Loucy (cell line): Measurements from ENCODE around the gene CADM1.

Experiments used
- H2AFZ ChIP-seq: fragments of 200-600 bp; sonication (generic); 2 replicates; pipeline ENCODE4 v1.6.0; 2016; ENCODE audit warnings: antibody characterized with exemption, mild to moderate bottlenecking, low read length, moderate library complexity
- H3F3A ChIP-seq: fragments of 200-600 bp; 2 replicates; pipeline ENCODE4 v1.6.0; 2016; ENCODE audit warnings: antibody characterized with exemption, low read depth, mild to moderate bottlenecking
- H3K27me3 ChIP-seq: fragments of 200-600 bp; sonication (generic); 2 replicates; pipeline ENCODE4 v1.6.1; 2014; ENCODE audit warnings: low read length, mild to moderate bottlenecking; ENCODE audit not compliant: insufficient read depth, poor library complexity, severe bottlenecking
- H3K36me3 ChIP-seq: fragments of 200-600 bp; sonication (generic); 2 replicates; pipeline ENCODE4 v1.6.1; 2016; ENCODE audit warnings: low read length; ENCODE audit not compliant: insufficient read depth
- H3K4me1 ChIP-seq: fragments of 200-600 bp; sonication (generic); 2 replicates; pipeline ENCODE4 v1.5.1; 2014; ENCODE audit warnings: low read length, mild to moderate bottlenecking; ENCODE audit not compliant: insufficient read depth, poor library complexity, severe bottlenecking
- H3K4me2 ChIP-seq: fragments of 200-600 bp; sonication (generic); 2 replicates; pipeline ENCODE4 v1.6.0; 2014; ENCODE audit warnings: antibody characterized with exemption, low read length, low read depth, mild to moderate bottlenecking; ENCODE audit not compliant: poor library complexity, severe bottlenecking
- H3K4me3 ChIP-seq: fragments of 200-600 bp; sonication (generic); 2 replicates; pipeline ENCODE4 v1.5.1; 2014; ENCODE audit warnings: low read length, mild to moderate bottlenecking, mixed read lengths; ENCODE audit not compliant: poor library complexity, severe bottlenecking
- H3K79me2 ChIP-seq: fragments of 200-600 bp; sonication (generic); 2 replicates; pipeline ENCODE4 v1.6.1; 2014; ENCODE audit warnings: low read length; ENCODE audit not compliant: insufficient read depth
- H3K9ac ChIP-seq: fragments of 200-600 bp; sonication (generic); 2 replicates; pipeline ENCODE4 v1.6.0; 2014; ENCODE audit warnings: mild to moderate bottlenecking, low read depth, low read length, moderate library complexity; ENCODE audit not compliant: poor library complexity, severe bottlenecking
- H3K9me2 ChIP-seq: fragments of 200-600 bp; sonication (generic); replicated peaks from 2 replicates; pipeline ENCODE4 v1.6.1; 2016; ENCODE audit warnings: low read depth, low read length, mixed read lengths
- H3K9me3 ChIP-seq: fragments of 200-600 bp; sonication (generic); 2 replicates; pipeline ENCODE4 v1.6.1; 2014; ENCODE audit warnings: mild to moderate bottlenecking, antibody characterized with exemption, low read length, low read depth; ENCODE audit not compliant: insufficient read depth
- H4K20me1 ChIP-seq: fragments of 200-600 bp; sonication (generic); 2 replicates; pipeline ENCODE4 v1.6.0; 2014; ENCODE audit warnings: antibody characterized with exemption, low read length, mild to moderate bottlenecking; ENCODE audit not compliant: insufficient read depth, poor library complexity, severe bottlenecking
- EZH2phosphoT487 ChIP-seq: fragments of 200-600 bp; IDR thresholded peaks from 2 replicates; pipeline ENCODE4 v1.6.1; 2018; ENCODE audit warnings: antibody characterized with exemption, mild to moderate bottlenecking, moderate library complexity, borderline replicate concordance
- TF ChIP-seq, protein P1 (sequence below): fragments of 200-600 bp; sonication (generic); conservative IDR thresholded peaks from 2 replicates; pipeline ENCODE4 v1.5.1; 2014; ENCODE audit warnings: mild to moderate bottlenecking, antibody characterized with exemption, low read length

Gene CADM1

GRCh38 chr11:115550291-115551059 lies 46.3 kb upstream of the CADM1 start:
- TF ChIP-seq EZH2phosphoT487, result no peak
- TF ChIP-seq, protein P1, sequence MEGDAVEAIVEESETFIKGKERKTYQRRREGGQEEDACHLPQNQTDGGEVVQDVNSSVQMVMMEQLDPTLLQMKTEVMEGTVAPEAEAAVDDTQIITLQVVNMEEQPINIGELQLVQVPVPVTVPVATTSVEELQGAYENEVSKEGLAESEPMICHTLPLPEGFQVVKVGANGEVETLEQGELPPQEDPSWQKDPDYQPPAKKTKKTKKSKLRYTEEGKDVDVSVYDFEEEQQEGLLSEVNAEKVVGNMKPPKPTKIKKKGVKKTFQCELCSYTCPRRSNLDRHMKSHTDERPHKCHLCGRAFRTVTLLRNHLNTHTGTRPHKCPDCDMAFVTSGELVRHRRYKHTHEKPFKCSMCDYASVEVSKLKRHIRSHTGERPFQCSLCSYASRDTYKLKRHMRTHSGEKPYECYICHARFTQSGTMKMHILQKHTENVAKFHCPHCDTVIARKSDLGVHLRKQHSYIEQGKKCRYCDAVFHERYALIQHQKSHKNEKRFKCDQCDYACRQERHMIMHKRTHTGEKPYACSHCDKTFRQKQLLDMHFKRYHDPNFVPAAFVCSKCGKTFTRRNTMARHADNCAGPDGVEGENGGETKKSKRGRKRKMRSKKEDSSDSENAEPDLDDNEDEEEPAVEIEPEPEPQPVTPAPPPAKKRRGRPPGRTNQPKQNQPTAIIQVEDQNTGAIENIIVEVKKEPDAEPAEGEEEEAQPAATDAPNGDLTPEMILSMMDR, result no peak
- no peaks in the 10 kb centered on the region for H3K9me2 ChIP-seq
- H3F3A ChIP-seq, result no peaks in the 10 kb centered on the region
- H3K9ac ChIP-seq, result no peak overlapping the region
- no peak overlapping the region for H2AFZ ChIP-seq
- H3K9me3 ChIP-seq, result peaks cover 2% of the 10 kb centered on the region; the same call in 1 of the 2 replicates
- no peaks in the 10 kb centered on the region for H3K36me3 ChIP-seq
- H3K27me3 ChIP-seq, result no peaks in the 10 kb centered on the region
- H3K4me2 ChIP-seq, result no peak overlapping the region
- no peak overlapping the region for H3K4me3 ChIP-seq
- H4K20me1 ChIP-seq, result no peaks in the 10 kb centered on the region
- H3K4me1 ChIP-seq, result no peaks in the 10 kb centered on the region
- H3K79me2 ChIP-seq, result no peaks in the 10 kb centered on the region

GRCh38 chr11:115548878-115549528 lies 44.8 kb upstream of the CADM1 start:
- H3K4me2 ChIP-seq, result no peak overlapping the region

DNA sequence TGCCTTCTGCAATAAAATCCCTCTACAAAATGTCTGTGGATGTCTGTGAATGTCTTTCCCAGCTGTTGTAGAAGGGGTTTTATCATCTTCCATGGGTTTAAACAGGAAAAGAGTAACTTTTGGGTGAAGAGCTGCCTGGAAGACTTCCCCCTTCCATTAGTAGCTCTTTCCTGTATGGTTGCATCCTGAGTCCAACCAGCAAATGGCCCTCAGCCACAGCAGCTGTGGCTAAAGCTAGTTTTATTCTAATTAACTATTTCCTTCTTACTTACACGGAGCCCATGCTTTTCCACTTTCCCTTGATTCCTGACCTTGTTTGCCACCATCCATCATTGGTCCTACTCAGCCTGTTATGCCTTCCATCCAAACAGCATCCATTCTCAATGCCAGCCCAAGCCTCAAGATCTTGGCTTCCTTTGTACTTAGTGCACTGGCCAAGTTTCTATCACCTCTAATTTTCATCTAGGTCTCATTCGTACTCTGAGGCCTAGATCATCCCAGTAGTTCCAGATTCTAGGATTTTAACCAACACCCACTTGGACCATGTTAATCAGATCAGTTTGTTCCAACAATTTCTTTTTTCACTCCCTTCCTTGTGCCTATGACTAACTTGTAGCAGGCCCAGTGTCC lies 41.5 kb upstream of the CADM1 start:
- Histone ChIP-seq H3K4me2 (no peak overlapping the region), H3K27me3 (no peaks in the 10 kb centered on the region), H3K4me1 (no peaks in the 10 kb centered on the region), H3K9me2 (no peaks in the 10 kb centered on the region), H3K4me3 (no peak overlapping the region), H3F3A (no peaks in the 10 kb centered on the region), H3K79me2 (no peaks in the 10 kb centered on the region), H2AFZ (no peak overlapping the region), H3K9me3 (peaks cover 2% of the 10 kb centered on the region; the same call in 1 of the 2 replicates), H3K36me3 (no peaks in the 10 kb centered on the region), H4K20me1 (no peaks in the 10 kb centered on the region), H3K9ac (no peak overlapping the region)
- TF ChIP-seq, protein P1, result no peak
- TF ChIP-seq EZH2phosphoT487, result no peak

More at GRCh38 chr11:115548878-115549528, 44.8 kb upstream of the CADM1 start:
- H3K9ac ChIP-seq, result no peak overlapping the region
- no peak overlapping the region for H3K4me3 ChIP-seq
- H4K20me1 ChIP-seq, result no peaks in the 10 kb centered on the region
- H3K79me2 ChIP-seq, result no peaks in the 10 kb centered on the region
- no peaks in the 10 kb centered on the region for H3K27me3 ChIP-seq
- H3K4me1 ChIP-seq, result no peaks in the 10 kb centered on the region
- H3K9me3 ChIP-seq, result peaks cover 2% of the 10 kb centered on the region; the same call in 1 of the 2 replicates
- H3K9me2 ChIP-seq, result no peaks in the 10 kb centered on the region
- H2AFZ ChIP-seq, result no peak overlapping the region
- no peaks in the 10 kb centered on the region for H3K36me3 ChIP-seq
- TF ChIP-seq, protein P1, result no peak
- TF ChIP-seq EZH2phosphoT487, result no peak
- no peaks in the 10 kb centered on the region for H3F3A ChIP-seq
